SK-N-SH treated with all-trans-retinoic acid at 6 μM for 48 hours (cell line): Measurements from ENCODE around the gene HPCAL1.

ENCODE experiments used
- GLIS3 ChIP-seq: fragments of 250-450 bp; sonication (Bioruptor Pico); IDR thresholded peaks from 2 replicates; pipeline ENCODE4 v1.5.0; 2020; ENCODE audit warnings: mild to moderate bottlenecking, moderate library complexity
- PPARA ChIP-seq: fragments of 250-450 bp; sonication (Bioruptor Pico); IDR thresholded peaks from 2 replicates; pipeline ENCODE4 v1.5.0; 2020; ENCODE audit warnings: mild to moderate bottlenecking, borderline replicate concordance
- SNAI2 ChIP-seq: fragments of 250-450 bp; sonication (Bioruptor Pico); IDR thresholded peaks from 2 replicates; pipeline ENCODE4 v1.5.0; 2020; ENCODE audit warnings: mild to moderate bottlenecking, moderate library complexity
- ZFP30 ChIP-seq: fragments of 450-650 bp; formaldehyde crosslinking; IDR thresholded peaks from 2 replicates; pipeline ENCODE4 v1.5.0; 2022; ENCODE audit warnings: mild to moderate bottlenecking, moderate library complexity
- ZNF70 ChIP-seq: fragments of 450-650 bp; formaldehyde crosslinking; IDR thresholded peaks from 2 replicates; pipeline ENCODE4 v1.5.0; 2020; ENCODE audit warnings: mild to moderate bottlenecking, moderate library complexity
- TF ChIP-seq, protein P1 (sequence below): fragments of 250-450 bp; sonication (Bioruptor Pico); IDR thresholded peaks from 2 replicates; pipeline ENCODE4 v1.8.0; 2021; ENCODE audit warnings: low read depth, mild to moderate bottlenecking, moderate library complexity, borderline replicate concordance
- TF ChIP-seq, protein P2 (sequence below): fragments of 250-450 bp; sonication (Bioruptor Pico); IDR thresholded peaks from 2 replicates; pipeline ENCODE4 v1.8.0; 2020; ENCODE audit warnings: mild to moderate bottlenecking, moderate library complexity, borderline replicate concordance

DNA sequence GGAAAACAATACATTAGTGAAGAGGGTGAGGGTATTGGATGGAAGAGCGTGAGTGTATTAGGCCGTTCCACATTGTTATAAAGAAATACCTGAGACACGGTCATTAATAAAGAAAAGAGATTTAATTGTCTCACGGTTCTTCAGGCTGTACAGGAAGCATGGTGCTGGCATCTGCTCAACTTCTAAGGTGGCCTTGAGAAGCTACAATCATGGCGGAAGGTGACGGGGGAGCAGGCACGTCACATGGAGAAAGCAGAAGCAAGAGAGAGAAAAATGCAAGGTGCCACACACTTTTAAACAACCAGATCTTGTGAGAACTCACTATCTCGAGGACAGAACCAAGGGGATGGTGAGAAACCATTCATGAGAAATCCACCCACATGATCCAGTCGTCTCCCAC lies 18.2 kb downstream of the HPCAL1 start:
- TF ChIP-seq, protein P1, sequence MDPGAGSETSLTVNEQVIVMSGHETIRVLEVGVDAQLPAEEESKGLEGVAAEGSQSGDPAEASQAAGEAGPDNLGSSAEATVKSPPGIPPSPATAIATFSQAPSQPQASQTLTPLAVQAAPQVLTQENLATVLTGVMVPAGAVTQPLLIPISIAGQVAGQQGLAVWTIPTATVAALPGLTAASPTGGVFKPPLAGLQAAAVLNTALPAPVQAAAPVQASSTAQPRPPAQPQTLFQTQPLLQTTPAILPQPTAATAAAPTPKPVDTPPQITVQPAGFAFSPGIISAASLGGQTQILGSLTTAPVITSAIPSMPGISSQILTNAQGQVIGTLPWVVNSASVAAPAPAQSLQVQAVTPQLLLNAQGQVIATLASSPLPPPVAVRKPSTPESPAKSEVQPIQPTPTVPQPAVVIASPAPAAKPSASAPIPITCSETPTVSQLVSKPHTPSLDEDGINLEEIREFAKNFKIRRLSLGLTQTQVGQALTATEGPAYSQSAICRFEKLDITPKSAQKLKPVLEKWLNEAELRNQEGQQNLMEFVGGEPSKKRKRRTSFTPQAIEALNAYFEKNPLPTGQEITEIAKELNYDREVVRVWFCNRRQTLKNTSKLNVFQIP (CRISPR knock-in tag), result no peak
- TF ChIP-seq SNAI2 (CRISPR knock-in tag) (no peak), PPARA (CRISPR knock-in tag) (no peak), ZNF70 (CRISPR knock-in tag) (no peak), GLIS3 (no peak), ZFP30 (no peak)
- TF ChIP-seq, protein P2, sequence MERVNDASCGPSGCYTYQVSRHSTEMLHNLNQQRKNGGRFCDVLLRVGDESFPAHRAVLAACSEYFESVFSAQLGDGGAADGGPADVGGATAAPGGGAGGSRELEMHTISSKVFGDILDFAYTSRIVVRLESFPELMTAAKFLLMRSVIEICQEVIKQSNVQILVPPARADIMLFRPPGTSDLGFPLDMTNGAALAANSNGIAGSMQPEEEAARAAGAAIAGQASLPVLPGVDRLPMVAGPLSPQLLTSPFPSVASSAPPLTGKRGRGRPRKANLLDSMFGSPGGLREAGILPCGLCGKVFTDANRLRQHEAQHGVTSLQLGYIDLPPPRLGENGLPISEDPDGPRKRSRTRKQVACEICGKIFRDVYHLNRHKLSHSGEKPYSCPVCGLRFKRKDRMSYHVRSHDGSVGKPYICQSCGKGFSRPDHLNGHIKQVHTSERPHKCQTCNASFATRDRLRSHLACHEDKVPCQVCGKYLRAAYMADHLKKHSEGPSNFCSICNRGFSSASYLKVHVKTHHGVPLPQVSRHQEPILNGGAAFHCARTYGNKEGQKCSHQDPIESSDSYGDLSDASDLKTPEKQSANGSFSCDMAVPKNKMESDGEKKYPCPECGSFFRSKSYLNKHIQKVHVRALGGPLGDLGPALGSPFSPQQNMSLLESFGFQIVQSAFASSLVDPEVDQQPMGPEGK (CRISPR knock-in tag), result no peak
